H1 (cell line): Measurements from ENCODE around the gene CCDC81. TPM values are rescaled to one million over a fixed set of nuclear protein-coding genes. Genes with fewer than 3 reads are reported as not detected.

Experiments used
- ASH2L ChIP-seq: fragments of 200-600, 300-600 bp; sonication (generic); IDR thresholded peaks from one replicate; pipeline ENCODE4 v1.7.1; 2017; ENCODE audit warnings: low read length
- BACH1 ChIP-seq: IDR thresholded peaks from 2 replicates; pipeline ENCODE4 v1.6.1; 2012; ENCODE audit warnings: low read length, improper control_type of control experiment
- BCL11A ChIP-seq, 2 experiments: IDR thresholded peaks; one replicate each; pipeline ENCODE4 v1.6.1; 2011; ENCODE audit warnings: low read depth in 2 of 2, low read length in 2 of 2, mild to moderate bottlenecking in 2 of 2
- CBX8 ChIP-seq: fragments of 300-800, 300-1000 bp; sonication (generic); IDR thresholded peaks from 2 replicates; pipeline ENCODE4 v1.7.1; 2016; ENCODE audit warnings: low read depth, low read length, borderline replicate concordance
- CTBP2 ChIP-seq: IDR thresholded peaks from 2 replicates; pipeline ENCODE4 v1.7.0; 2011; ENCODE audit warnings: borderline replicate concordance, mild to moderate bottlenecking, moderate library complexity, mixed read lengths, low read length; ENCODE audit not compliant: insufficient read depth, insufficient read length
- GABPA ChIP-seq: IDR thresholded peaks from 2 replicates; pipeline ENCODE4 v1.6.1; 2011; ENCODE audit warnings: mild to moderate bottlenecking, low read length, moderate library complexity, borderline replicate concordance; ENCODE audit not compliant: insufficient read depth
- HDAC6 ChIP-seq: IDR thresholded peaks from one replicate; pipeline ENCODE4 v1.7.1; 2012; ENCODE audit warnings: low read depth, mild to moderate bottlenecking, inconsistent platforms, low read length, moderate library complexity
- NANOG ChIP-seq: IDR thresholded peaks from 2 replicates; pipeline ENCODE4 v1.6.1; 2011; ENCODE audit warnings: low read length, low read depth, mild to moderate bottlenecking, inconsistent platforms; ENCODE audit not compliant: insufficient read depth, poor library complexity, severe bottlenecking
- RAD21 ChIP-seq, 2 experiments: IDR thresholded peaks in 1 of 2; conservative IDR thresholded peaks in 1 of 2; 2 replicates each; pipeline ENCODE4 v1.6.1; 2011; ENCODE audit warnings: low read depth in 2 of 2, low read length in 2 of 2, improper control_type of control experiment in 1 of 2, inconsistent platforms in 1 of 2, mild to moderate bottlenecking in 1 of 2, moderate library complexity in 1 of 2
- polyA plus RNA-seq, 7 experiments: library from polyadenylated mRNA; depleted of rRNA in 3 of 7; stranded (reverse) in 5 of 7; unstranded in 2 of 7; fragments of >200 nt in 5 of 7; fragments of 200-250 nt in 2 of 7; gene quantifications; 1 replicate in 5 of 7; 2 replicates in 1 of 7; 4 replicates in 1 of 7; pipeline versions ENCODE4 v1.2.1 to v1.2.3, GENCODE V29; 2011 to 2013; ENCODE audit warnings: missing spikeins in 2 of 7, mixed read lengths in 2 of 7
- total RNA-seq: library from RNA; stranded (reverse); fragmentation: NEBNext Ultra II Directional; extraction: Animal tissue kit (Norgen Biotek cat#: 25700); gene quantifications from 2 replicates; pipeline ENCODE4 v1.2.1, GENCODE V29; 2021
- TF ChIP-seq, protein P1 (sequence below): fragments of 300-600 bp; sonication (generic); IDR thresholded peaks from 2 replicates; pipeline ENCODE4 v1.7.1; 2012; ENCODE audit warnings: low read length, moderate library complexity, mild to moderate bottlenecking, inconsistent platforms; ENCODE audit not compliant: insufficient replicate concordance

CCDC81 gene
- total and polyA plus RNA-seq, 2 of the 8 experiments (the other 6 are each of a cell fraction or from before 2014, with no cell fraction given) = 0.30 to 0.58 TPM

GRCh38 chr11:86370922-86371594 lies 3.6 kb upstream of the CCDC81 start (continued):
- TF ChIP-seq, protein P1, sequence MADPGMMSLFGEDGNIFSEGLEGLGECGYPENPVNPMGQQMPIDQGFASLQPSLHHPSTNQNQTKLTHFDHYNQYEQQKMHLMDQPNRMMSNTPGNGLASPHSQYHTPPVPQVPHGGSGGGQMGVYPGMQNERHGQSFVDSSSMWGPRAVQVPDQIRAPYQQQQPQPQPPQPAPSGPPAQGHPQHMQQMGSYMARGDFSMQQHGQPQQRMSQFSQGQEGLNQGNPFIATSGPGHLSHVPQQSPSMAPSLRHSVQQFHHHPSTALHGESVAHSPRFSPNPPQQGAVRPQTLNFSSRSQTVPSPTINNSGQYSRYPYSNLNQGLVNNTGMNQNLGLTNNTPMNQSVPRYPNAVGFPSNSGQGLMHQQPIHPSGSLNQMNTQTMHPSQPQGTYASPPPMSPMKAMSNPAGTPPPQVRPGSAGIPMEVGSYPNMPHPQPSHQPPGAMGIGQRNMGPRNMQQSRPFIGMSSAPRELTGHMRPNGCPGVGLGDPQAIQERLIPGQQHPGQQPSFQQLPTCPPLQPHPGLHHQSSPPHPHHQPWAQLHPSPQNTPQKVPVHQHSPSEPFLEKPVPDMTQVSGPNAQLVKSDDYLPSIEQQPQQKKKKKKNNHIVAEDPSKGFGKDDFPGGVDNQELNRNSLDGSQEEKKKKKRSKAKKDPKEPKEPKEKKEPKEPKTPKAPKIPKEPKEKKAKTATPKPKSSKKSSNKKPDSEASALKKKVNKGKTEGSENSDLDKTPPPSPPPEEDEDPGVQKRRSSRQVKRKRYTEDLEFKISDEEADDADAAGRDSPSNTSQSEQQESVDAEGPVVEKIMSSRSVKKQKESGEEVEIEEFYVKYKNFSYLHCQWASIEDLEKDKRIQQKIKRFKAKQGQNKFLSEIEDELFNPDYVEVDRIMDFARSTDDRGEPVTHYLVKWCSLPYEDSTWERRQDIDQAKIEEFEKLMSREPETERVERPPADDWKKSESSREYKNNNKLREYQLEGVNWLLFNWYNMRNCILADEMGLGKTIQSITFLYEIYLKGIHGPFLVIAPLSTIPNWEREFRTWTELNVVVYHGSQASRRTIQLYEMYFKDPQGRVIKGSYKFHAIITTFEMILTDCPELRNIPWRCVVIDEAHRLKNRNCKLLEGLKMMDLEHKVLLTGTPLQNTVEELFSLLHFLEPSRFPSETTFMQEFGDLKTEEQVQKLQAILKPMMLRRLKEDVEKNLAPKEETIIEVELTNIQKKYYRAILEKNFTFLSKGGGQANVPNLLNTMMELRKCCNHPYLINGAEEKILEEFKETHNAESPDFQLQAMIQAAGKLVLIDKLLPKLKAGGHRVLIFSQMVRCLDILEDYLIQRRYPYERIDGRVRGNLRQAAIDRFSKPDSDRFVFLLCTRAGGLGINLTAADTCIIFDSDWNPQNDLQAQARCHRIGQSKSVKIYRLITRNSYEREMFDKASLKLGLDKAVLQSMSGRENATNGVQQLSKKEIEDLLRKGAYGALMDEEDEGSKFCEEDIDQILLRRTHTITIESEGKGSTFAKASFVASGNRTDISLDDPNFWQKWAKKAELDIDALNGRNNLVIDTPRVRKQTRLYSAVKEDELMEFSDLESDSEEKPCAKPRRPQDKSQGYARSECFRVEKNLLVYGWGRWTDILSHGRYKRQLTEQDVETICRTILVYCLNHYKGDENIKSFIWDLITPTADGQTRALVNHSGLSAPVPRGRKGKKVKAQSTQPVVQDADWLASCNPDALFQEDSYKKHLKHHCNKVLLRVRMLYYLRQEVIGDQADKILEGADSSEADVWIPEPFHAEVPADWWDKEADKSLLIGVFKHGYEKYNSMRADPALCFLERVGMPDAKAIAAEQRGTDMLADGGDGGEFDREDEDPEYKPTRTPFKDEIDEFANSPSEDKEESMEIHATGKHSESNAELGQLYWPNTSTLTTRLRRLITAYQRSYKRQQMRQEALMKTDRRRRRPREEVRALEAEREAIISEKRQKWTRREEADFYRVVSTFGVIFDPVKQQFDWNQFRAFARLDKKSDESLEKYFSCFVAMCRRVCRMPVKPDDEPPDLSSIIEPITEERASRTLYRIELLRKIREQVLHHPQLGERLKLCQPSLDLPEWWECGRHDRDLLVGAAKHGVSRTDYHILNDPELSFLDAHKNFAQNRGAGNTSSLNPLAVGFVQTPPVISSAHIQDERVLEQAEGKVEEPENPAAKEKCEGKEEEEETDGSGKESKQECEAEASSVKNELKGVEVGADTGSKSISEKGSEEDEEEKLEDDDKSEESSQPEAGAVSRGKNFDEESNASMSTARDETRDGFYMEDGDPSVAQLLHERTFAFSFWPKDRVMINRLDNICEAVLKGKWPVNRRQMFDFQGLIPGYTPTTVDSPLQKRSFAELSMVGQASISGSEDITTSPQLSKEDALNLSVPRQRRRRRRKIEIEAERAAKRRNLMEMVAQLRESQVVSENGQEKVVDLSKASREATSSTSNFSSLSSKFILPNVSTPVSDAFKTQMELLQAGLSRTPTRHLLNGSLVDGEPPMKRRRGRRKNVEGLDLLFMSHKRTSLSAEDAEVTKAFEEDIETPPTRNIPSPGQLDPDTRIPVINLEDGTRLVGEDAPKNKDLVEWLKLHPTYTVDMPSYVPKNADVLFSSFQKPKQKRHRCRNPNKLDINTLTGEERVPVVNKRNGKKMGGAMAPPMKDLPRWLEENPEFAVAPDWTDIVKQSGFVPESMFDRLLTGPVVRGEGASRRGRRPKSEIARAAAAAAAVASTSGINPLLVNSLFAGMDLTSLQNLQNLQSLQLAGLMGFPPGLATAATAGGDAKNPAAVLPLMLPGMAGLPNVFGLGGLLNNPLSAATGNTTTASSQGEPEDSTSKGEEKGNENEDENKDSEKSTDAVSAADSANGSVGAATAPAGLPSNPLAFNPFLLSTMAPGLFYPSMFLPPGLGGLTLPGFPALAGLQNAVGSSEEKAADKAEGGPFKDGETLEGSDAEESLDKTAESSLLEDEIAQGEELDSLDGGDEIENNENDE = no peak
- no peak for TF ChIP-seq CBX8
- TF ChIP-seq GABPA = no peak
- no peak for TF ChIP-seq RAD21 (IDR thresholded peaks at IDR 0.05 in 1 of 2, conservative IDR thresholded peaks at IDR 0.05 in 1 of 2; ENCODE audit: low read depth in 2 of 2, low read length in 2 of 2)
- no peak for TF ChIP-seq CTBP2
- no peak for TF ChIP-seq BCL11A (IDR thresholded peaks at IDR 0.05; ENCODE audit: low read depth in 2 of 2, low read length in 2 of 2)
- TF ChIP-seq ASH2L = no peak
- TF ChIP-seq HDAC6 = no peak
- TF ChIP-seq NANOG = no peak
- TF ChIP-seq BACH1 = peak; percentile 86
